PC-9 (cell line): ENCODE data around the gene IGF2BP1.

Experiments used
- EZH2 ChIP-seq: fragments of 200-600 bp; sonication (generic); IDR thresholded peaks from 2 replicates; pipeline ENCODE4 v1.8.0; 2017; ENCODE audit warnings: antibody characterized with exemption, low read depth
- TF ChIP-seq, protein P1 (sequence below): fragments of 200-600 bp; sonication (generic); conservative IDR thresholded peaks from 2 replicates; pipeline ENCODE4 v1.6.1; 2017; ENCODE audit warnings: mixed run types, antibody characterized with exemption, mild to moderate bottlenecking, moderate library complexity

DNA sequence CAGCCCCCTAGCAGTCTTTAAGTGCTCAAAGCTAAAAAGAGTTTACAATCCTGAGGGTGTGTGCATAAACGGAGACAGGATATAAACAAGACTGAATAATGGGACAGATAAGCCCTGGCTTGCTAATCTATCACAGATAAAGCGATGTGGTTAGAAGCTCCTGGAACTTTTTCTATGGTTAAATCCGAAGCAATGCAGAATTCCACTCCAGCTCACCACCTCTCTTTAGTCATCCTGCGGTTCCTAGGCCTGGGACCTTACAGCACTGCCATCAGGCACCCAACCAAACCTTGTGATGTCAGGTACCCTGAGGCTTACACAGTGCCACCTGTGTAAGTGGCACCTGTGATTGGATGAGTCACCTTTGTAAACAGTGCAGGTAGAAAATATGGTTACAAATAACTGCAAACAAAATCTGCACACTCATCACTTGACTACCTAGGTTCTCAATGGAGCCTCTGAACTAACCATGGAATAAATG lies 103.9 kb downstream of the IGF2BP1 start:
- TF ChIP-seq, protein P1, sequence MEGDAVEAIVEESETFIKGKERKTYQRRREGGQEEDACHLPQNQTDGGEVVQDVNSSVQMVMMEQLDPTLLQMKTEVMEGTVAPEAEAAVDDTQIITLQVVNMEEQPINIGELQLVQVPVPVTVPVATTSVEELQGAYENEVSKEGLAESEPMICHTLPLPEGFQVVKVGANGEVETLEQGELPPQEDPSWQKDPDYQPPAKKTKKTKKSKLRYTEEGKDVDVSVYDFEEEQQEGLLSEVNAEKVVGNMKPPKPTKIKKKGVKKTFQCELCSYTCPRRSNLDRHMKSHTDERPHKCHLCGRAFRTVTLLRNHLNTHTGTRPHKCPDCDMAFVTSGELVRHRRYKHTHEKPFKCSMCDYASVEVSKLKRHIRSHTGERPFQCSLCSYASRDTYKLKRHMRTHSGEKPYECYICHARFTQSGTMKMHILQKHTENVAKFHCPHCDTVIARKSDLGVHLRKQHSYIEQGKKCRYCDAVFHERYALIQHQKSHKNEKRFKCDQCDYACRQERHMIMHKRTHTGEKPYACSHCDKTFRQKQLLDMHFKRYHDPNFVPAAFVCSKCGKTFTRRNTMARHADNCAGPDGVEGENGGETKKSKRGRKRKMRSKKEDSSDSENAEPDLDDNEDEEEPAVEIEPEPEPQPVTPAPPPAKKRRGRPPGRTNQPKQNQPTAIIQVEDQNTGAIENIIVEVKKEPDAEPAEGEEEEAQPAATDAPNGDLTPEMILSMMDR: no peak
- no peak for TF ChIP-seq EZH2
